OCI-LY3 (cell line): ENCODE results near the gene ZFP92.

ENCODE experiments used
- H2AFZ ChIP-seq: fragments of 200-600, 300-600 bp; shearing (Covaris generic); 2 replicates; pipeline ENCODE4 v1.6.0; 2014; ENCODE audit warnings: antibody characterized with exemption, low read depth, low read length
- H3K27ac ChIP-seq: fragments of 200-600, 300-600 bp; sonication (generic); 2 replicates; pipeline ENCODE4 v1.5.1; 2014; ENCODE audit warnings: mild to moderate bottlenecking, low read length, moderate library complexity, mixed read lengths
- H3K27me3 ChIP-seq: fragments of 200-600, 300-600 bp; sonication (generic); 2 replicates; pipeline ENCODE4 v1.6.1; 2014; ENCODE audit warnings: low read depth, low read length, mixed read lengths
- H3K36me3 ChIP-seq: fragments of 200-600, 300-600 bp; sonication (generic); replicated peaks from 2 replicates; pipeline ENCODE3; 2014; ENCODE audit warnings: low read depth, low read length, mixed read lengths
- H3K4me1 ChIP-seq: fragments of 300-600, 200-600 bp; sonication (generic); 2 replicates; pipeline ENCODE4 v1.6.1; 2014; ENCODE audit warnings: low read length, mixed read lengths
- H3K4me2 ChIP-seq: fragments of 200-600, 300-600 bp; sonication (generic); 2 replicates; pipeline ENCODE4 v1.6.1; 2014; ENCODE audit warnings: low read length, mixed read lengths
- H3K4me3 ChIP-seq: fragments of 300-600, 200-600 bp; sonication (generic); 2 replicates; pipeline ENCODE4 v1.5.1; 2014; ENCODE audit warnings: antibody characterized with exemption, mild to moderate bottlenecking, low read length, moderate library complexity
- H3K79me2 ChIP-seq: fragments of 300-600, 200-600 bp; shearing (Covaris generic); 2 replicates; pipeline ENCODE4 v1.6.1; 2014; ENCODE audit warnings: mild to moderate bottlenecking, low read length, mixed read lengths
- H3K9ac ChIP-seq: fragments of 300-600, 200-600 bp; shearing (Covaris generic); 2 replicates; pipeline ENCODE4 v1.6.0; 2014; ENCODE audit warnings: mild to moderate bottlenecking, low read length, moderate library complexity
- H3K9me3 ChIP-seq: fragments of 200-600, 300-600 bp; shearing (Covaris generic); 2 replicates; pipeline ENCODE4 v1.6.1; 2014; ENCODE audit warnings: low read length, mixed read lengths; ENCODE audit not compliant: insufficient read depth
- H4K20me1 ChIP-seq: fragments of 200-600, 300-600 bp; sonication (generic); 2 replicates; pipeline ENCODE4 v1.6.1; 2016; ENCODE audit warnings: low read length, mixed read lengths; ENCODE audit not compliant: insufficient read depth
- CTCF ChIP-seq: fragments of 200-600, 300-600 bp; sonication (generic); IDR thresholded peaks from 2 replicates; pipeline ENCODE4 v1.5.1; 2014; ENCODE audit warnings: antibody characterized with exemption, low read length, low read depth
- EZH2phosphoT487 ChIP-seq: fragments of 200-600 bp; shearing (Covaris generic); IDR thresholded peaks from 2 replicates; pipeline ENCODE4 v1.6.1; 2018; ENCODE audit warnings: antibody characterized with exemption, mixed run types, low read depth

ZFP92 gene

GRCh38 chrX:153374426-153374825 lies 36.8 kb upstream of the ZFP92 start:
- TF ChIP-seq EZH2phosphoT487, result no peak
- TF ChIP-seq CTCF, result peak; percentile 24

GRCh38 chrX:153375571-153375970 lies 35.7 kb upstream of the ZFP92 start:
- no peak for TF ChIP-seq CTCF
- TF ChIP-seq EZH2phosphoT487, result no peak
- H3K4me2 ChIP-seq, result no peak overlapping the region

More at GRCh38 chrX:153374426-153374825, 36.8 kb upstream of the ZFP92 start:
- Histone ChIP-seq H2AFZ (no peak overlapping the region), H3K79me2 (no peaks in the 10 kb centered on the region), H3K4me2 (no peak overlapping the region), H3K36me3 (no peaks in the 10 kb centered on the region), H3K4me3 (no peak overlapping the region), H3K9ac (no peak overlapping the region), H3K27ac (no peak overlapping the region), H3K4me1 (peaks cover 5% of the 10 kb centered on the region), H4K20me1 (no peaks in the 10 kb centered on the region), H3K9me3 (no peaks in the 10 kb centered on the region), H3K27me3 (no peaks in the 10 kb centered on the region)

DNA sequence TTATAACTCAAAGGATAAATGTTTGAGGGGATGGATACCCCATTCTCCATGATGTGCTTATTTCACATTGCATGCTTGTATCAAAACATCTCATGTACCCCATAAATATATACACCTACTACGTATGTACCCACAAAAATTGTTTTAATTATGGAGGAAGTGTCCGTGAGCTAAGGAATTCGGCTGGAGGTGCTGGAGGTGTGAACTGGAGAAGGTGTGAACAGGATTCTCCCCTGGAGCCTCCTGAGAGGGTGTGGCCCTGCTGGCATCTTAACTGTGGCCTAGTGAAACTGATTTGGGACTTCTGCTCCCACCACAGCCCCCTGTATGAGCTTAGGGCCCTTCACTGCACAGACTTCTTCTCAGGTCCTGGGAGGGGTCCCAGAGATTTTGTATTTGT lies 33.5 kb upstream of the ZFP92 start:
- Histone ChIP-seq H3K4me3 (no peak overlapping the region), H3K27ac (no peak overlapping the region), H3K4me1 (no peaks in the 10 kb centered on the region), H4K20me1 (no peaks in the 10 kb centered on the region), H3K4me2 (no peak overlapping the region), H3K36me3 (no peaks in the 10 kb centered on the region), H3K79me2 (no peaks in the 10 kb centered on the region), H3K27me3 (no peaks in the 10 kb centered on the region), H2AFZ (no peak overlapping the region), H3K9me3 (no peaks in the 10 kb centered on the region), H3K9ac (no peak overlapping the region)
- TF ChIP-seq EZH2phosphoT487, result no peak
- no peak for TF ChIP-seq CTCF

More at GRCh38 chrX:153375571-153375970, 35.7 kb upstream of the ZFP92 start:
- Histone ChIP-seq H3K27me3 (no peaks in the 10 kb centered on the region), H3K36me3 (no peaks in the 10 kb centered on the region), H3K79me2 (no peaks in the 10 kb centered on the region), H3K4me3 (no peak overlapping the region), H3K4me1 (peaks cover 3% of the 10 kb centered on the region), H2AFZ (no peak overlapping the region), H3K9ac (no peak overlapping the region), H3K9me3 (no peaks in the 10 kb centered on the region), H3K27ac (no peak overlapping the region), H4K20me1 (no peaks in the 10 kb centered on the region)

- Histone ChIP-seq H2AFZ (no peak overlapping the region), H3K36me3 (no peaks in the 10 kb centered on the region), H4K20me1 (no peaks in the 10 kb centered on the region), H3K9ac (no peak overlapping the region), H3K4me2 (no peak overlapping the region), H3K4me1 (no peaks in the 10 kb centered on the region), H3K9me3 (no peaks in the 10 kb centered on the region), H3K27ac (no peak overlapping the region), H3K79me2 (no peaks in the 10 kb centered on the region), H3K27me3 (no peaks in the 10 kb centered on the region), H3K4me3 (no peak overlapping the region)
- TF ChIP-seq EZH2phosphoT487 (no peak), CTCF (no peak)
Measured at GRCh38 chrX:153378607-153379006, 32.7 kb upstream of the ZFP92 start.
